GM18867 (cell line): ENCODE measurements around the gene PLSCR4.

Experiments used
- ATAC-seq: cut with Tn5 transposase; IDR thresholded peaks from one replicate; pipeline ENCODE4 v1.9.1; 2021; ENCODE audit warnings: mild to moderate bottlenecking, moderate library complexity; ENCODE audit not compliant: unreplicated experiment

PLSCR4 gene

DNA sequence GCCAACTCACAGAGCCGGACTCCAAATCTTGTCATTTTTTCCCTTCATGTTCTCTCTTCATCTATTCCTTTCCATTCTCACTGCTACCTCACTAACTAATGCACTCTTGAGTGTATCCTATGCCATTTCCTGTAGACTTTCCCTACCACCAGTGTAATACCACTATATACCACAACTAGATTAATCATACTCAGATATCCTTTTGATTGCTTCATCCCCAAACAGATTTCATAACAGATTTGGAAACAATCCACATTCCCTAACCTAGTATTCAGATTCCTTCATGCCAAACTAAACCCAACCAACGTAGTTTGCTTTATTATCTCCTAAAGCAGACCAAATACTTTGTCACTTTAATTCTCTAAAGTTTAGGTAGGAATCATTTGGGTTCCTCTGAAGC lies 87.3 kb downstream of the PLSCR4 start:
- no peak for ATAC-seq

GRCh38 chr3:146162561-146162960 lies 88.3 kb downstream of the PLSCR4 start:
- ATAC-seq: no peak

DNA sequence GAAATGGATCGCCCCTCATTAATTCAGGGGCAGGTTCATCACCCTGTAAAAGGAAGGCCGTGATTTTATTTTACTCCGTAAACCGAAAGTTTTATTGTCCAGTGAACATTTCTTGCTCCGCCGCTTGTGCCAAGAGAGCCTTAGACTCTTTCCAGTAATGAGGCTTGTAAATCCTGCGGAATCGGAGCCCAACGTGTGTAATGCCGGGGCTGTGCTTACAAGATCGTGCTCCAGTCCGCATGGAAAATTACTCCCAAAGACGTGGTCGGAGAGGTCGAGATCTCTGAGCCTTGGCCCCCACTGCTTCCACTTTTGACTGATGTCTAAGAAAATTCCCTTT lies 89.3 kb downstream of the PLSCR4 start:
- no peak for ATAC-seq

- ATAC-seq: peak; percentile 39
These were observed 89.8 kb downstream of the PLSCR4 start, which contains the start of gene PLOD2 for GRCh38 chr3:146160964-146161662. Gene PLOD2 (minus strand): TSS chr3:146161184. CDS start chr3:146160989, 195 bp downstream.

- peak; percentile 19 for ATAC-seq
These were observed 90.5 kb downstream of the PLSCR4 start for GRCh38 chr3:146160321-146160963.

DNA sequence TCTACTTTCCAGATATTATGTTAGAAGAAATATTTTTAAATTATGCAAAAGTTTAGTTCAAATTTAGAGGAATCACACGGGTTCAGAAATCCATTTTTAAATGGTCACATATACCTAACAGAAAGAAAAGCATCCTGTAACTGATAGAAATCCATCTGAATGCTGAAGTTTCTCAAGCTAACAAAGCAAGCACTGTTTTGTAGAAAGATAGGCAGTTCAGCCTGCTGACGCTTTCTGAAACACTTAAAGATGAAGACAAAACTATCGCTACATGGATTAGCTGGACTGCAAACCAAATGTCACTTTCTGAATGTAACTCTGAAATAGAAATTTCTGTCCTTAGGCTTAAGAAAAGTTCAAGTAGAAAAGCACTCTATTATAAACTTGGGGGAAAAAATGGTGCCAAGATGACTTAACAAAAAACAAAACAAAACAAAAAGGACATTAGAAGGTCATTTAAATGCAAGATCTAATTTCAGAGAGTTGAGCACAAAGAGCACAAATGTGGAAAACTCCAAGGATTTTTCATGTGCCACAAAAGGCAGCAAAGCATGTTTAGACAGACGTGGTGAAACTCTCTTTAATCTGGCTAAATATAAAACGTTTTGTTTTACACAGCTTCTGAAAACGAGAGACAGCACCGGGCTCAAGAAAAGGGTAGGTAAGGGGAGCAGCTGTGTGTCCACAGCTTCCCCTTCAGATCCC lies 91.1 kb downstream of the PLSCR4 start:
- ATAC-seq: no peak

GRCh38 chr3:146159037-146159436 lies 91.9 kb downstream of the PLSCR4 start:
- no peak for ATAC-seq

- ATAC-seq: no peak
These were observed 93.4 kb downstream of the PLSCR4 start for GRCh38 chr3:146157325-146158060.

DNA sequence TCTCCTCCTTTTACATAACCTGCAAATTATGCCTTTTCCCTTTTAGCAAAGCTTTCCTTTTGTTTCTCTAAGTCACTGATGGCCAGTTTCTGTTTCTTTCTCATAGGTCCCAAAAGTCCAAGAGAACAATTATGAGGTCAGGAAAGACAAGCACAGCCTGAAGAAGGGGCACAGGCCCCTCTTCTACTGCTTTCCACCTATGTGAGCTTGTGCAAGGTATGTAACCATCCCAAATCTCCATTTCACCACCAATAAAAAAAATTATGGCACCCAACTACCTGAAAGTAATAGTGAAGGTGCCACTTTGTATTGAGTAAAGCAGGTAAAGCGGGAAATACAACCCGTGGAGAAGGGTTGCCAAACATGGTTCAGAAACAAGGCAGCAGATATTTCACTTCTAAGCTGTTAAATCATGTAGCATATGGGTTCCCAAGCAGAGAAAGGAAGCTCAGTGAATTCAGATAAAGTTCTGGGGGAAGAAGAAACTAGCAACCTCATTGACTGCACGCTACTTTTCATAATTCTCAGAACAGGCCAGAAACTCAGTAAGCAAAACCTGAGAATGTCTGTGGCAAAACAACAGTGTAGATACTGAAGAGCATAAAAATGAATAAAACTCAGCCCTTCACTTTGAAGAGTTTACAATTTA lies 94.1 kb downstream of the PLSCR4 start:
- no peak for ATAC-seq

GRCh38 chr3:146156095-146156494 lies 94.8 kb downstream of the PLSCR4 start:
- ATAC-seq: no peak

- ATAC-seq: no peak
These were observed 95.9 kb downstream of the PLSCR4 start for GRCh38 chr3:146154995-146155394.

DNA sequence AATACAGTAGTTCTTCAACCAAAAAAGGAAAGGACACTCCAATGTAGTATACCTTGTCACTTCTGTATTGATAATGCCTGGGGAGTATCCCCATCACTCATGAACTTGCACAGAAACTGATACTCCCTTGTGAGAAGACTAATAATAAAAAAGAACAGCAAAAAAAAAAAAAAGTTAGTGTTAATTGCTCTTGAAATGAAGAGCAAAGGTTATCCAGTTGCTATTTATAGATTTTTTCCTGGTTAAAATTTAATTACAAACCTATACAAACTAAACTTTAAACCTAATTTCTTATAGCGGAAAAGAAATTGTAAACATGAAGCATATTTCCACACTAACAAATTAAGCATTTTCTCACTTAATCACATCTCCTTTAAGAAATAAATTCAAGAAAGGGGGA lies 96.6 kb downstream of the PLSCR4 start:
- ATAC-seq: no peak

GRCh38 chr3:146153429-146153828 lies 97.5 kb downstream of the PLSCR4 start:
- ATAC-seq: no peak

- ATAC-seq: no peak
These were observed 98.1 kb downstream of the PLSCR4 start for GRCh38 chr3:146152834-146153233.

DNA sequence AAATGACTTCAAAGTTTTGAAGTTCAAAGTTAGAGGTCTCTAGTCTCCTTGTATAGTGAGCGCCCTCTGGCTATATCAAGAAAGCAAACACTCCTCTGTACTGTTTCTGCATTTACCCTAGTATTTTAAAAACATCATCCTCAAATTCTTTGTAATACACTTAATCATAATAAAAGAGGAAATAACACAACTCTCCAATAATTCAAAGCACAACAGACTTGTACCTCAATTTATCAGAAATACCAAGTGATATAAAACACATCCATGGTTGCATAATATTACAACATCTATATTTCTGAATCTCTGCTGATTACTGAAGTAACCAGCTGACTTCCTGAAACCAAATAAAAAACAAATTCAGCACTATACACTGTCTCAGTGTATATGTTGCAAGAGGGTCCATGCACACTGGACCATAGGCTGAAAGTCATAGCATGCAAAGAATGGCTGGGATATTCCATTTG lies 102.4 kb downstream of the PLSCR4 start:
- ATAC-seq: no peak

- no peak for ATAC-seq
These were observed 105.3 kb downstream of the PLSCR4 start for GRCh38 chr3:146145642-146146041.

DNA sequence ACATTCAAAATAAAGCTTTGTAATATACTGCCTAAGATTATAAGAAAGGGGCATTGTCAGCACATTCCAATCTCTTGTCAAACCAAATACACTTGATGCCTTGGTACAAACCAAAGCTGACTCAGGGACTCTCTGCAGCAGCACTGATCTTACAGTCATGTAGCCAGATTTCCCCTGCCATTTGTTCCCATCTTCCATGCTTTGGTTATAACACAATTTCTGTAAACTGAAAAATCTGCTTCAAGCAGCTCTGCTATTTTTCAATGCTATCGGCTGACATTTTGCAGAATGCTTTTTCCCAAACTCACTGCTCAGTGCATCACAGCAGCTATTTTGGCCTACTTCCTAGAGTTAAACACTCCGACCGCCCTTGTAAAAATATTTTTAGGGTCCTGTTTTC lies 108.1 kb downstream of the PLSCR4 start:
- ATAC-seq: no peak
